GM19438 (cell line): ENCODE data around the gene POU2F3.

Source experiments
- ATAC-seq: cut with Tn5 transposase; IDR thresholded peaks from one replicate; pipeline ENCODE4 v1.9.1; 2021; ENCODE audit warnings: low read depth; ENCODE audit not compliant: unreplicated experiment

Gene POU2F3

GRCh38 chr11:120239713-120240640 lies at the start of gene POU2F3:
Gene POU2F3, plus strand, starts transcription at chr11:120240140. Its CDS starts 204 bp downstream, at chr11:120240344.
- no peak for ATAC-seq

DNA sequence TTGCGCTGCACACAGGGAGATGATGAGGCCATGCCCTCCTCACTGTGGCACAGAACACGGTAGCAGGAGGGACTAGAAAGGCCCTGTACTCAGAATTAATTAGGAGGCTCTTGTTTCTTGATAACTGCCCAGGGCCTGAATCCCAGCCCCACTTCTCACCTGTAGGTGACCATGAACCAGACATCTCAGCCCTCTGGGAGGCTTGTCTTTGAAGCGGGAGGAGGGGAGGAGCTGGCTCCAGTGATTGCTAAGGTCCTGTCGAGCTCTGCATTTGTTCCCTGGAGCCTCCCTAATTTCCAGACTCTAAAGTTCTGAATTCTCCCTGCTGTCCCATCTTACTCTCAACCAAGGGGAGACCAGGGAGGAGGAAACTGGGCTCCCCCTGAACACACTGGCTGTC lies 48.9 kb upstream of the POU2F3 start:
- no peak for ATAC-seq

GRCh38 chr11:120192831-120193625 lies 46.9 kb upstream of the POU2F3 start:
- ATAC-seq: no peak

DNA sequence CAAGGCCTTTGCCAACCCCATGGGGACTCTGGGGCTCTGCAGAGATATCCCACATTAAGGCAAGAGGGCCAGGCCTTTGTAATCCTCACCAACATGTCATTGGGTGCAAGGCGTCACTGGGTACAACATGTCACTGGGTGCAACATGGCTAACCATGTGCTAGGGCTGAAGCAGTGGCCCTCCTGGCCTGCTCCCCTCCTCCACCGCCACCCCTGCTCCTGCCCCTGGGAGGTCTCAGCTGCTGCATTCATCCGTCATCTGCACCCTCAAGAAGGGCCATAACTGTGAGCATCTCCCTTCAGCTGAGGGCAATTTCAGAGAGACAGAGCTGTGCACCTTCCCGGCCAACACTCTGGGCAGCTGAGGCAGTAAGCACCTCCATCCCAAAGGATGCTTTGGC lies 45.8 kb upstream of the POU2F3 start:
- ATAC-seq: no peak

DNA sequence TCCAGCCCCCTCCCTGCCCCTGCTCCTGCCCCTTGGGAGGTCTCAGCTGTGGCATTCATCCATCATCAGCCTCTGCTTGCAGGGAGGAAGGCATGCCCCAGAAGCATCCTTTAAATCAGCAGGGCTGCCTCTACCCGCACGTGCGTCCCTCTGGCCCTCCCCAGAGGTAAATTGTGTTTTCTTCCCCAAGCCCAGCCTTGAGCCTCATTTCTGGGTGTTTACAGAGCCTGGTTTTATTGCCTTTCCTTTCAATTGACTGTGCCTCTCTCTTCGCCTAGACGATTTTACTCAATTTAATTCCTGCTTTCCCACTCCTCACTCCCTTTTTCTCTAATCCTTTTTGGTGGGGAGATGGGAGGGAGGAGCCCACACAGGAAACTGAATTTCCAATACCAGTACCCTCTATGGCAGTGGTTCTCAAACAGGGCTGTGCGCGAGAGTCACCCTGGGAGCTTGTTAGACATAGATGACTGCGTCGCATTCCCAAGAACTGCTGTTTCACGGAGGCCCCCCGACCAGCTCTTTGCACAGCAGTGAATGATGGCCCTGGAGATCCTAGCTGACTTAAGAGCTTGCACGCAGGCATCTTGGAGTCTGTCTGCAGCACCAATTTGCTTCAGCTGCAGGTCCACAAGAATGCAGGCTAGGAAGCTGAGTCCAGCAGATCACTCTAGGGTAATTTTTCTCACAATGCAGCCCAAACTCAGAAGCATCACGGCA lies 44.2 kb upstream of the POU2F3 start:
- no peak for ATAC-seq

DNA sequence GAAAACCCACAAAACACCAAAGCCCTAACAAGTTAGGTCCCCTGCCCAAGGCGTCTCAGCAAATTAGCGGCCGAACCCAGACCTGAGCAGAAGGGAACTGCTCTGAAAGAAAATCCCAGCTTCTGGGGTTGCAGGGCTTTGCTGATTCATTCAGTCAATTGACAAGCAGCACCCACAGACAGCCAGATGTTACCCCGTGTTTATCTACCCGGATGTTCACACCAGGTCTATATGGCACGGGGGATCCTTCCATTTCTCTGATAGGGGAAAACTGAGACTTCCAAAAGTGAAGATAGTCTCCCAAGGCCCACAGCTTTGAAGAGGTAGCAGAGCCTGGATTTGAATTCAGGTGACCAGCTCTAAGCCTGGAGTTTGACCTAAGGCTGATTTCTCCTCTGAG lies 43.1 kb upstream of the POU2F3 start:
- ATAC-seq: no peak

DNA sequence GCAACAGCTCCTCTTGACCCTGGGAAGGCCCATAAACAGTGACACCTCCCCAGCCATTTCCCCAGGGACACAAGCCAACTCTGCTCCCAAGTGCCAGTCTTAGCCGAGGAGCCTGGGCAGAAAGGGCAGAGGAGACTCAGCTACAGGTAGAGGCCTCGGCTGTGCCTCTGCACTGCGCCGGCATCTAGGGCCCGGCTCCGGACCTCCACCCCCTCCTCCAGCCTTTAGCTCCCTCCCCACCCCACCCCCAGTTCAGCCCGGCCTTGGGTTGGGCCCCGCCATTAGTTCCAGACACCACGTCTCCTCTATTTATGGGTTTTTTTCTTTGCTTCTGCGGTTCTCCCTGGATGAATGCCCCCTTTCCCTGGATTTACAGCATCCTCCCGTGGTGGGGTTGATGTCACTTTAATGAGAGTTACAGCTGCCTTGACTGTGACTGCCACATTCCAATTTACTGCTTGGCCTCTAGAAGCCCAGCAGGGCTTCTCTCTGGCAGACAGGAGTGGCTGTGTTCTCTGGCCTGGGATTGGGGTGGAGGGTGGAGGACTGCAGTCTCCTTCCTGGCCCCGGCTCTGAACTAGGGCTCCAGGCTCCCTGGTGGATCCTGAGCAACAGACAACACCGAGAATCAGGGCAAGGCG lies 42.6 kb upstream of the POU2F3 start:
- no peak for ATAC-seq

DNA sequence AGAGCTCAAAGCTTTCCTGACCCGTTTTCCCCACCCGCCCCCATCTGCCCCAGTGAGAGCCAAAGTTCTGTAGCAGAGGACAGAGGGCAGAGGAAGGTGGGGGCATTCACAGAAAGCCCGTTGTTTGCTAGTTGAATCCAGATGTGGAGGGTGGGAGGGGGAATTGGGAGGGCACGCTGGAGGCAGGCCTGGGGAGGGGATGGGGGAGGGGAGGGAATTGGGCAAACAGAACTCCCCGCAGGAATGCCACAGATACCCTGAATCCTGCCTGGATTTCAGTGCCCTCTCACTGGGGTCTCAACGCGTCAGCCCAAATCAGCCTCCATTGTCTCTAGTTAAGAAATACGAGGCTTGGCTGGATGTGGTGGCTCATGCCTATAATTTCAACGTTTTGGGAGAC lies 42.0 kb upstream of the POU2F3 start:
- no peak for ATAC-seq

DNA sequence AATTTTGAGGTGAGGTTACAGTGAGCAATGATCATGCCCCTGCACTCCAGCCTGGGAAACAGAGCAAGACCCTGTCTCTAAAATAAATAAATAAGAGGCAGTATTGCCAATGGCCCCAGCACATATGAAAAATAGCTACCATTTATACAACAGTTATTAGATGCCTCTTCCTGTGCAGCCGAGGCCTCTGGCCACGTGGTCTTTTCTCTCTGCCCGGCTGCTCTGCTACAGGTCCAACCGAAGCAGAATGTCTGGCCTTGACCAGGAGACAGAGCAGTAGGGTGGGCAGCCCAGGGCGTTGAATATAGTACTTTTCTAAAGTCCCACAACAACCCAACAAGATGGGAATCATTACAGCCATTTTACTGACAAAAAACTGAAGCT lies 41.5 kb upstream of the POU2F3 start:
- no peak for ATAC-seq

- ATAC-seq: no peak
Observed at GRCh38 chr11:120198787-120199469, 41.0 kb upstream of the POU2F3 start.

GRCh38 chr11:120199613-120200012 lies 40.3 kb upstream of the POU2F3 start:
- no peak for ATAC-seq

GRCh38 chr11:120200677-120201076 lies 39.3 kb upstream of the POU2F3 start:
- ATAC-seq: no peak

DNA sequence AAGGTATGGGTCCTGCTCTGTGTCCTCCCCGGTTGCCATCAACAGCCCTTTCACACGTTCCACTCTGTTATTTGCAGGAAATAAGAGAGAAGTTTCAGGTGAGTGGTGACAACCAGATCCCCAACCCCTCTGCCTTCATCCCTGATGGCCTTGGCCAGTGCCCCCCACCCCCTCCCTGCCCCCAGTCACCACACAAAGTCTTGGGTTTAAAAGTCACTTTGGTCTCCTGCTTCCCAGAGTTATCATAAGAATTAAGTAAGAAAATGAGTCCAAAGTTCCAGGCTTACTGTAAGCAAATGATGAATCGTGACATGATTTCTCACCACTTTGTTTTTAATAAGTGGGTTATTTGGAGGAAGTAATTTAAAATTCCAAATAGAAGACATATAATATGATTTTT lies 38.3 kb upstream of the POU2F3 start:
- ATAC-seq: no peak

DNA sequence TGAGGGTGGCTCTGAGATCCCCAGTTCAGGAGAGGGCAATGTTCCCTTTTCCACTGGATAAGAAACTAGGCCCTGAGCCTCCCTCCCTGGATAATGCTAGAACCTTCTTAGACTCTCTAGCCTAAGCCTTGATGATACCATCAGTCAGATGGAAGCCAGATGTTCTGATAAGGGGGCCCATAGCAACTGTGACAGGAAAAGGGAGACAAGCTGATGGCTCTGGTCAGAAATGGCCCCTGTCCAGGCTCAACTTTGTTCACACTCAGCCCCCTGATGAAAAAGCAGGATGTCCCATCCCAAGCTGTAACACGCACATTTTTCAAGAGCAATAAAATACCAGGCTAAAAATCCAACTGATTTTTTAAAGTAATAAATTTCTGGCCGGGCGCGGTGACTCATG lies 36.3 kb upstream of the POU2F3 start:
- ATAC-seq: no peak

GRCh38 chr11:120205596-120206161 lies 34.3 kb upstream of the POU2F3 start:
- ATAC-seq: no peak

DNA sequence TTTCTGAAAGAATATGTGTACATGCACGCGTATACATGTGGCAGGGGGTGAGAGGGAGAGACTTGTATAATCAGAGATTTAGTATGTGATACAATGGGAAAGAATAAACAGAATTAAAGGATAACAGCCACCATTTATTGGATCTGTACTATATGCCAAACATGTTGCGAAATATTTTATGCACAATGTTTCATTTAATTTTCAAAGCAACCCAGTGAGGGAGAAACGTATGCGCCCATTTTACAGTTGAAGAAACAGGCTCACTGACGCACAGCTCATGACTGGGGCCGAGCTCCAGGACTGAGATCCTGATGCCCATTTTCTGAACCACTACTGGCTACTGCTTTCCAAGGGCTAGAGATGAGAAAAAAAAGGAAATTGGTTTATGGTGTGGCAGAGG lies 32.4 kb upstream of the POU2F3 start:
- ATAC-seq: no peak

GRCh38 chr11:120208001-120208441 lies 31.9 kb upstream of the POU2F3 start:
- no peak for ATAC-seq

GRCh38 chr11:120208777-120209176 lies 31.2 kb upstream of the POU2F3 start:
- no peak for ATAC-seq

- no peak for ATAC-seq
Observed at GRCh38 chr11:120209746-120210625, 30.0 kb upstream of the POU2F3 start.
